ENCODE data around the gene E2F4. TPM values are rescaled to one million over a fixed set of nuclear protein-coding genes. Genes with fewer than 3 reads are reported as not detected.
A peak's percentile ranks its signal among the peaks of the same experiment; 100 is the strongest.

The E2F4 gene
- total and polyA plus RNA-seq, 9 of the 15 experiments (the other 6 are each of a cell fraction or from before 2014, with no cell fraction given): 9.7 to 139 (median 106) TPM

DNA sequence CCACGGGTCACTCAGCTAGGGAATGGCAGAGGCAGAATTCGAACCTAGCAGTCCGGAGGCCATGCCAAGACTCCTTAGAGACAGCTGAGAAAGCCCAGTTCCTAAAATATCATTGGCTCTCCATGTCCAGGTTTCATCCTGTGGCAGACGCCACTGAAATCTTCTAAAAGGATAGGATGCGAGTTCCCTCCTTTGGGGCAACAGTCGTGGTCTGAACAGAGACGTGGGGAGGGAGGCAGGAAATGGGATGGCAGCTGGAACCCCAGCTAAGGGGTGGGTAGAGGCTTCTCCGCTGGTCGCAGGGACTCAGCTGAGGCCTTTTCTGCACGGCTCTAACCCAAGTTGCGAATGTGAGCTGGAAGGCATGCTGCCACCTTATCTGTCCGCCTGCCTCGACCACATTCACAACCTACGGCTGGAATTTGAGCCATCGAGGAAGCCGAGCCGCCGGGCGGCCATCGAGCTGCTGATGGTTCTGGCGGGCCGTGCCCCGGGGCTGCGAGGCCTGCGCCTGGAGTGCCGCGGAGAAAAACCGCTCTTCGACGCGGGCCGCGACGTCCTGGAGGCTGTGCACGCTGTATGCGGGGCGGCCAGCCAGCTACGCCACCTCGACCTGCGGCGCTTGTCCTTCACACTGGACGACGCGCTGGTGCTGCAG lies 29.3 kb upstream of the E2F4 start:
- 95% methylated on average over 38 of the region's 44 CpGs for WGBS (ENCODE audit: insufficient coverage, low coverage, missing lambda C conversion rate)
- ATAC-seq: no peak
- no peak overlapping the region for H3K9ac ChIP-seq (ENCODE audit: insufficient read depth in 1 of 2, low read depth in 2 of 2, low read length in 2 of 2)
- FAIRE-seq: no peak
- ChIA-PET POLR2A (interaction anchor here (0.6 to 1.3 kb wide), 3 partner anchors 24 to 74 kb away, joined by 3 to 4 read pairs (median 3); no protein-coding TSS in a partner anchor), CTCF (ENCODE audit: low intra/inter-chr PET ratio) (no interaction called here)
- H3K9me1 ChIP-seq (ENCODE audit: control insufficient read depth, insufficient read depth, low read length): no peaks in the 10 kb centered on the region
- TF ChIP-seq, protein P1, sequence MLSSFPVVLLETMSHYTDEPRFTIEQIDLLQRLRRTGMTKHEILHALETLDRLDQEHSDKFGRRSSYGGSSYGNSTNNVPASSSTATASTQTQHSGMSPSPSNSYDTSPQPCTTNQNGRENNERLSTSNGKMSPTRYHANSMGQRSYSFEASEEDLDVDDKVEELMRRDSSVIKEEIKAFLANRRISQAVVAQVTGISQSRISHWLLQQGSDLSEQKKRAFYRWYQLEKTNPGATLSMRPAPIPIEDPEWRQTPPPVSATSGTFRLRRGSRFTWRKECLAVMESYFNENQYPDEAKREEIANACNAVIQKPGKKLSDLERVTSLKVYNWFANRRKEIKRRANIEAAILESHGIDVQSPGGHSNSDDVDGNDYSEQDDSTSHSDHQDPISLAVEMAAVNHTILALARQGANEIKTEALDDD (IDR thresholded peaks at IDR 0.05): no peak
- TF ChIP-seq RFX5 (IDR thresholded peaks at IDR 0.05; ENCODE audit: low read depth, low read length) (peak; percentile 89), L3MBTL2 (IDR thresholded peaks at IDR 0.05) (no peak), HNRNPLL (IDR thresholded peaks at IDR 0.05; ENCODE audit: low read depth, low read length, poor library complexity, severe bottlenecking) (no peak)
- H4K20me1 ChIP-seq (replicated peaks; ENCODE audit: control insufficient read depth, insufficient read depth, low read length): 0 out of 2 replicates have a peak, but pooled peaks cover 4% of the 10 kb centered on the region
- H3K79me2 ChIP-seq (ENCODE audit: control insufficient read depth, insufficient read depth, low read length): peaks cover 28% of the 10 kb centered on the region
- no peaks in the 10 kb centered on the region for H3K27me3 ChIP-seq (ENCODE audit: control insufficient read depth in 2 of 2, insufficient read depth in 2 of 2, low read length in 2 of 2)
- no peak overlapping the region for H2AFZ ChIP-seq (ENCODE audit: low read depth, low read length)
- H3K4me2 ChIP-seq (ENCODE audit: insufficient read depth, low read length): no peak overlapping the region
- H3K4me3 ChIP-seq: no peak overlapping the region
- peaks cover 28 to 84% of the 10 kb centered on the region in 2 experiments for H3K4me1 ChIP-seq (replicated peaks in 1 of 2; ENCODE audit: control insufficient read depth in 2 of 2, insufficient read depth in 2 of 2, low read length in 2 of 2)
- BruUV-seq (replicated peaks): no TSS peak
- intact Hi-C loops (cut with micrococcal nuclease): no loop called here
- no peaks in the 10 kb centered on the region for H3K9me3 ChIP-seq (replicated peaks; ENCODE audit: control insufficient read depth, insufficient read depth, low read depth, low read length)
- H3K36me3 ChIP-seq (ENCODE audit: control insufficient read depth, insufficient read depth, low read length): peaks cover 13% of the 10 kb centered on the region; the same call in 2 of the 3 replicates
- in situ Hi-C loops (cut with MboI): loop anchor here (25.0 kb wide), 1 partner anchor 200 kb away; the partner anchor contains the start of gene CES3
- H3K27ac ChIP-seq (ENCODE audit: extremely low read depth, low read depth, low read length): no peak overlapping the region
- no peak for DNase-seq (ENCODE audit: extremely low read depth in 1 of 4, low spot score in 3 of 4)
